ENCODE data around the gene APLP2.

DNA sequence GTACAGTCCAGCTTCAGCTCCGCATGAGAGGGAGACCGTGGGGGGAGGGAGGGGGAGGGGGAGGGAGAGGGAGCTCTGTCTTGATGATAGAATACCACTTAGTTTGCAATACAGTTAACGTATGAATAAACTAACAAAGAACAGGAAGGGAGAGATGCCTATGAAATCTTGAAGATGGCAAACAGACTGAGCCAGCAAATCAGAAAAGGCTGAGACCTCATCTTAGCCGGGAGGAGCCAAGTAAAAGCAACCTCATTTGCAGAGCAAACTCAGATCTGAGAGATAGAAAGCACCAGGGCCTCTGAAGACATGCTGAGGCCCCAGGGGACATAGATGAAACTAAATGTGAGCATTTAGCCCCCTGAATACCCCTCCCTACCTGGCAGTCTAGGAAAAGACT is 23.0 kb downstream of the APLP2 start:
- TF ChIP-seq, protein P1, sequence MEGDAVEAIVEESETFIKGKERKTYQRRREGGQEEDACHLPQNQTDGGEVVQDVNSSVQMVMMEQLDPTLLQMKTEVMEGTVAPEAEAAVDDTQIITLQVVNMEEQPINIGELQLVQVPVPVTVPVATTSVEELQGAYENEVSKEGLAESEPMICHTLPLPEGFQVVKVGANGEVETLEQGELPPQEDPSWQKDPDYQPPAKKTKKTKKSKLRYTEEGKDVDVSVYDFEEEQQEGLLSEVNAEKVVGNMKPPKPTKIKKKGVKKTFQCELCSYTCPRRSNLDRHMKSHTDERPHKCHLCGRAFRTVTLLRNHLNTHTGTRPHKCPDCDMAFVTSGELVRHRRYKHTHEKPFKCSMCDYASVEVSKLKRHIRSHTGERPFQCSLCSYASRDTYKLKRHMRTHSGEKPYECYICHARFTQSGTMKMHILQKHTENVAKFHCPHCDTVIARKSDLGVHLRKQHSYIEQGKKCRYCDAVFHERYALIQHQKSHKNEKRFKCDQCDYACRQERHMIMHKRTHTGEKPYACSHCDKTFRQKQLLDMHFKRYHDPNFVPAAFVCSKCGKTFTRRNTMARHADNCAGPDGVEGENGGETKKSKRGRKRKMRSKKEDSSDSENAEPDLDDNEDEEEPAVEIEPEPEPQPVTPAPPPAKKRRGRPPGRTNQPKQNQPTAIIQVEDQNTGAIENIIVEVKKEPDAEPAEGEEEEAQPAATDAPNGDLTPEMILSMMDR (IDR thresholded peaks at IDR 0.05; ENCODE audit: low read depth, low read length): no peak
- TF ChIP-seq EZH2phosphoT487 (IDR thresholded peaks at IDR 0.05; ENCODE audit: low read depth): no peak

Measured in OCI-LY3 (cell line).